ENCODE data around the gene ARID5A. TPM values are rescaled to one million over a fixed set of nuclear protein-coding genes. Genes with fewer than 3 reads are reported as not detected.

Gene ARID5A
- total and polyA plus RNA-seq, 4 donors: 12.5 to 61.9 (median 28.4) TPM

- H3K27me3 ChIP-seq (ENCODE audit: control insufficient read depth in 3 of 3, insufficient read depth in 3 of 3, low read length in 2 of 3): no peaks in the 10 kb centered on the region
- DNase-seq (no peak), ATAC-seq (ENCODE audit: insufficient read depth, low FRiP score) (no peak)
- 95 to 98% methylated on average over 4 of the region's 4 CpGs for WGBS, 2 donors
- peaks cover 0 to 1% (median 0%) of the 10 kb centered on the region in 4 donors for H3K36me3 ChIP-seq (ENCODE audit: control insufficient read depth in 4 of 4, insufficient read depth in 4 of 4, low read length in 4 of 4)
- H3K27ac ChIP-seq (ENCODE audit: low read depth in 1 of 2, low read length in 1 of 2): no peak overlapping the region
- peaks cover 17 to 59% (median 23%) of the 10 kb centered on the region in 5 donors for H3K4me1 ChIP-seq (ENCODE audit: control insufficient read depth in 5 of 5, insufficient read depth in 5 of 5, low read length in 5 of 5)
- no peak overlapping the region for H3K4me3 ChIP-seq
- TF ChIP-seq CTCF (IDR thresholded peaks at IDR 0.05; ENCODE audit: control extremely low read depth, extremely low read depth): no peak
- H3K9ac ChIP-seq (ENCODE audit: insufficient read depth in 1 of 2, low read length in 2 of 2): no peak overlapping the region
- H3K9me3 ChIP-seq (ENCODE audit: control insufficient read depth in 4 of 4, insufficient read depth in 3 of 4, low read length in 3 of 4): no peaks in the 10 kb centered on the region
These were observed 1.2 kb upstream of the ARID5A start for GRCh38 chr2:96535331-96535730.

- peaks cover 17 to 47% (median 19%) of the 10 kb centered on the region in 5 donors for H3K4me1 ChIP-seq (ENCODE audit: control insufficient read depth in 5 of 5, insufficient read depth in 5 of 5, low read length in 5 of 5)
- DNase-seq: peak; percentile 64 to 74 (median 68)
- peak overlapping the region; percentile 94 for H3K27ac ChIP-seq (ENCODE audit: low read depth in 1 of 2, low read length in 1 of 2)
- H3K9me3 ChIP-seq (ENCODE audit: control insufficient read depth in 4 of 4, insufficient read depth in 3 of 4, low read length in 3 of 4): no peaks in the 10 kb centered on the region
- peak overlapping the region; percentile 73 for H3K4me3 ChIP-seq
- 1% methylated on average over 45 to 61 of the region's 61 CpGs for WGBS, 2 donors
- H3K9ac ChIP-seq (ENCODE audit: insufficient read depth in 1 of 2, low read length in 2 of 2): peak overlapping the region in 1 of 2 donors; percentile 60
- no peak for TF ChIP-seq CTCF (IDR thresholded peaks at IDR 0.05; ENCODE audit: control extremely low read depth, extremely low read depth)
- no peaks in the 10 kb centered on the region for H3K27me3 ChIP-seq (ENCODE audit: control insufficient read depth in 3 of 3, insufficient read depth in 3 of 3, low read length in 2 of 3)
- peak; percentile 43 for ATAC-seq (ENCODE audit: insufficient read depth, low FRiP score)
- H3K36me3 ChIP-seq (ENCODE audit: control insufficient read depth in 4 of 4, insufficient read depth in 4 of 4, low read length in 4 of 4): peaks cover 0 to 4% (median 0%) of the 10 kb centered on the region in 4 donors
These were observed 648 bp downstream of the ARID5A start for GRCh38 chr2:96537066-96537733.

- no peak for TF ChIP-seq CTCF (IDR thresholded peaks at IDR 0.05; ENCODE audit: control extremely low read depth, extremely low read depth)
- no peaks in the 10 kb centered on the region for H3K9me3 ChIP-seq (ENCODE audit: control insufficient read depth in 4 of 4, insufficient read depth in 3 of 4, low read length in 3 of 4)
- H3K4me1 ChIP-seq (ENCODE audit: control insufficient read depth in 5 of 5, insufficient read depth in 5 of 5, low read length in 5 of 5): peaks cover 11 to 41% (median 12%) of the 10 kb centered on the region in 5 donors
- H3K36me3 ChIP-seq (ENCODE audit: control insufficient read depth in 4 of 4, insufficient read depth in 4 of 4, low read length in 4 of 4): peaks cover 0 to 4% (median 0%) of the 10 kb centered on the region in 4 donors
- 8 to 17% methylated on average over 33 to 36 of the region's 36 CpGs for WGBS, 2 donors
- peak overlapping the region in 1 of 2 donors; percentile 60 for H3K9ac ChIP-seq (ENCODE audit: insufficient read depth in 1 of 2, low read length in 2 of 2)
- H3K27me3 ChIP-seq (ENCODE audit: control insufficient read depth in 3 of 3, insufficient read depth in 3 of 3, low read length in 2 of 3): no peaks in the 10 kb centered on the region
- ATAC-seq (ENCODE audit: insufficient read depth, low FRiP score) (no peak), DNase-seq (no peak)
- peak overlapping the region; percentile 61 to 94 for H3K27ac ChIP-seq (ENCODE audit: low read depth in 1 of 2, low read length in 1 of 2)
- H3K4me3 ChIP-seq: peak overlapping the region; percentile 73
These were observed 1.4 kb downstream of the ARID5A start for GRCh38 chr2:96537734-96538486.
